H9 (cell line): ENCODE results near the gene EIF4E1B. TPM values are rescaled to one million over a fixed set of nuclear protein-coding genes. Genes with fewer than 3 reads are reported as not detected.

Source experiments
- DNase-seq: peaks from one replicate; pipeline ENCODE4 v3.0.0-alpha.2; 2017
- H2AFZ ChIP-seq: one replicate; pipeline ENCODE4 v1.6.1; 2013; ENCODE audit warnings: mild to moderate bottlenecking, low read length, control low read depth, moderate library complexity
- H2AK5ac ChIP-seq: 2 replicates; pipeline ENCODE4 v1.6.1; 2013; ENCODE audit warnings: low read length, control low read depth, mixed read lengths; ENCODE audit not compliant: insufficient read length
- H2BK120ac ChIP-seq: one replicate; pipeline ENCODE4 v1.6.1; 2013; ENCODE audit warnings: low read depth, mild to moderate bottlenecking, low read length, control low read depth, inconsistent platforms; ENCODE audit not compliant: poor library complexity, severe bottlenecking
- H2BK12ac ChIP-seq: 2 replicates; pipeline ENCODE4 v1.6.1; 2013; ENCODE audit warnings: low read length, control low read depth, mixed read lengths, low read depth; ENCODE audit not compliant: insufficient read length
- H2BK15ac ChIP-seq: 2 replicates; pipeline ENCODE4 v1.6.1; 2013; ENCODE audit warnings: low read depth, low read length, control low read depth
- H2BK20ac ChIP-seq: one replicate; pipeline ENCODE4 v1.6.1; 2013; ENCODE audit warnings: low read depth, mild to moderate bottlenecking, low read length, control low read depth, inconsistent platforms; ENCODE audit not compliant: poor library complexity, severe bottlenecking
- H2BK5ac ChIP-seq: 2 replicates; pipeline ENCODE4 v1.6.1; 2013; ENCODE audit warnings: low read length, control low read depth, mixed read lengths; ENCODE audit not compliant: insufficient read length
- H3K14ac ChIP-seq: 2 replicates; pipeline ENCODE4 v1.6.1; 2013; ENCODE audit warnings: low read length, control low read depth; ENCODE audit not compliant: insufficient read depth
- H3K18ac ChIP-seq: 2 replicates; pipeline ENCODE4 v1.6.1; 2013; ENCODE audit warnings: low read depth, mild to moderate bottlenecking, mixed read lengths, low read length, control low read depth; ENCODE audit not compliant: insufficient read length
- H3K23ac ChIP-seq: 2 replicates; pipeline ENCODE4 v1.6.1; 2013; ENCODE audit warnings: low read length, control low read depth, mixed read lengths, low read depth; ENCODE audit not compliant: insufficient read length
- H3K23me2 ChIP-seq: 2 replicates; pipeline ENCODE4 v1.6.1; 2013; ENCODE audit warnings: low read depth, mild to moderate bottlenecking, mixed read lengths, low read length, control low read depth; ENCODE audit not compliant: insufficient read length, poor library complexity, severe bottlenecking
- H3K27ac ChIP-seq: 2 replicates; pipeline ENCODE4 v1.5.1; 2013; ENCODE audit warnings: low read length, control low read depth, mixed read lengths, low read depth; ENCODE audit not compliant: insufficient read length
- H3K27me3 ChIP-seq: 2 replicates; pipeline ENCODE4 v1.6.1; 2013; ENCODE audit warnings: low read length, control low read depth, inconsistent platforms; ENCODE audit not compliant: insufficient read depth
- H3K4ac ChIP-seq: 2 replicates; pipeline ENCODE4 v1.6.1; 2013; ENCODE audit warnings: low read depth, mild to moderate bottlenecking, control low read depth, inconsistent platforms, low read length, moderate library complexity
- H3K4me1 ChIP-seq: 2 replicates; pipeline ENCODE4 v1.6.1; 2013; ENCODE audit warnings: low read length, control low read depth, inconsistent platforms; ENCODE audit not compliant: insufficient read depth
- H3K4me2 ChIP-seq: 2 replicates; pipeline ENCODE4 v1.6.1; 2013; ENCODE audit warnings: low read length, control low read depth, mixed read lengths; ENCODE audit not compliant: insufficient read length, insufficient read depth
- H3K56ac ChIP-seq: 2 replicates; pipeline ENCODE4 v1.6.1; 2013; ENCODE audit warnings: low read depth, mild to moderate bottlenecking, mixed read lengths, low read length, control low read depth; ENCODE audit not compliant: insufficient read length
- H3K79me1 ChIP-seq: 2 replicates; pipeline ENCODE4 v1.6.1; 2013; ENCODE audit warnings: low read depth, mild to moderate bottlenecking, moderate library complexity, low read length, control low read depth, inconsistent platforms; ENCODE audit not compliant: insufficient read depth, poor library complexity, severe bottlenecking
- H3K79me2 ChIP-seq: 2 replicates; pipeline ENCODE4 v1.6.1; 2013; ENCODE audit warnings: low read length, control low read depth, inconsistent platforms; ENCODE audit not compliant: insufficient read depth
- H3K9ac ChIP-seq: 2 replicates; pipeline ENCODE4 v1.6.1; 2013; ENCODE audit warnings: low read length, control low read depth, mixed read lengths; ENCODE audit not compliant: insufficient read length; ENCODE audit errors: extremely low read depth
- H3K9me3 ChIP-seq: one replicate; pipeline ENCODE4 v1.6.1; 2013; ENCODE audit warnings: low read depth, low read length, inconsistent platforms; ENCODE audit not compliant: control insufficient read depth
- H3T11ph ChIP-seq: one replicate; pipeline ENCODE4 v1.6.1; 2013; ENCODE audit warnings: mild to moderate bottlenecking, low read length, control low read depth, inconsistent platforms
- H4K20me1 ChIP-seq: one replicate; pipeline ENCODE4 v1.6.1; 2013; ENCODE audit not compliant: control insufficient read depth, insufficient read length, insufficient read depth
- H4K5ac ChIP-seq: 2 replicates; pipeline ENCODE4 v1.6.1; 2013; ENCODE audit warnings: low read depth, mild to moderate bottlenecking, mixed read lengths, low read length, control low read depth; ENCODE audit not compliant: insufficient read length
- H4K8ac ChIP-seq: replicated peaks from 2 replicates; pipeline ENCODE4 v1.6.1; 2013; ENCODE audit warnings: low read length, control low read depth, mixed read lengths, low read depth; ENCODE audit not compliant: insufficient read length
- H4K91ac ChIP-seq: 2 replicates; pipeline ENCODE4 v1.6.1; 2013; ENCODE audit warnings: low read depth, mild to moderate bottlenecking, moderate library complexity, mixed read lengths, low read length, control low read depth; ENCODE audit not compliant: insufficient read length
- H3K27ac Mint-ChIP-seq, 3 experiments: 2 replicates in 2 of 3; 3 replicates in 1 of 3; pipeline ENCODE4 v1.8.0; 2020 to 2021; ENCODE audit warnings: mixed read lengths in 3 of 3, mild to moderate bottlenecking in 1 of 3, moderate library complexity in 1 of 3
- H3K27me3 Mint-ChIP-seq: 2 replicates; pipeline ENCODE4 v1.8.0; 2021; ENCODE audit warnings: low read depth, mild to moderate bottlenecking, moderate library complexity, mixed read lengths
- H3K36me3 Mint-ChIP-seq, 3 experiments: 2 replicates in 2 of 3; 3 replicates in 1 of 3; pipeline ENCODE4 v1.8.0; 2020 to 2021; ENCODE audit warnings: low read depth in 3 of 3, mixed read lengths in 3 of 3; ENCODE audit not compliant: insufficient read depth in 1 of 3
- H3K4me1 Mint-ChIP-seq, 2 experiments: 2 replicates each; pipeline ENCODE4 v1.8.0; 2020; ENCODE audit warnings: mixed read lengths in 2 of 2
- H3K4me3 Mint-ChIP-seq, 2 experiments: 2 replicates in 1 of 2; 3 replicates in 1 of 2; pipeline ENCODE4 v1.8.0; 2020 to 2021; ENCODE audit warnings: mild to moderate bottlenecking in 2 of 2, mixed read lengths in 2 of 2, moderate library complexity in 1 of 2
- H3K9me3 Mint-ChIP-seq, 2 experiments: 2 replicates in 1 of 2; 3 replicates in 1 of 2; pipeline ENCODE4 v1.8.0; 2020; ENCODE audit warnings: mild to moderate bottlenecking in 2 of 2, mixed read lengths in 2 of 2, moderate library complexity in 1 of 2
- WGBS: extraction: QIAGEN DNeasy Blood & Tissue Kit; methylation state at CpG from one replicate; pipeline ENCODE4 v1.1.7; 2013; ENCODE audit warnings: missing lambda C conversion rate, low lambda C conversion rate, mixed read lengths; ENCODE audit not compliant: insufficient read length; ENCODE audit errors: extremely low coverage; 5-methylcytosine and 5-hydroxymethylcytosine counted together
- total RNA-seq: library from RNA; stranded (reverse); gene quantifications from 2 replicates; pipeline ENCODE4 v1.2.1, GENCODE V29; 2021
- TF ChIP-seq, protein P1 (sequence below): fragments of 200-600 bp; sonication (generic); conservative IDR thresholded peaks from 3 replicates; pipeline ENCODE4 v1.8.0; 2021; ENCODE audit warnings: antibody characterized with exemption, mild to moderate bottlenecking

EIF4E1B gene
- total RNA-seq, 1 experiment from 2014 or later = 1.3 TPM

DNA sequence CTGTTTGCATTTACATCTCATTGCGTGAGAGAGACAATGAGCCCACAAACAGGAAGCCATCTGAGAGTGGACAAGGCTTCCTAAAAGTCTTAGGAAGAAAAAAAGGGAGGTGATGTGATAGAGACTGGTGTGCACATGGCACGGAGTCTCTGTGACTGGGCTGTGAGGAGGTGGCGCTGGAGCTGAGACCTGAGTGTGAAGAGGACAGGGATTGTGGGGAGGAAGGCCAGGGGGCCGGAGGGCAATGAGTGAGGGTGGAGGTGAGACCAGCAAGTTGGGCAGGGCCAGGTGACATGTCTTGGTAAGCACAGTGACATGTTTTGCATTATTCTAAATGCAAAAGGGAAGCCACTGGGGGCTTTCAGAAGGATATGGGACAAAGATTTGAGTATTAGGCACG lies 61.9 kb downstream of the EIF4E1B start:
- H3K27me3 ChIP-seq = no peaks in the 10 kb centered on the region
- H3K4me1 ChIP-seq = peaks cover 6% of the 10 kb centered on the region; the same call in 1 of the 2 replicates
- H3K4me2 ChIP-seq = no peak overlapping the region
- no peak overlapping the region for H2AK5ac ChIP-seq
- no peak overlapping the region for H2BK120ac ChIP-seq
- no peak overlapping the region for H4K5ac ChIP-seq
- H3K79me2 ChIP-seq = no peaks in the 10 kb centered on the region
- H2BK15ac ChIP-seq = no peak overlapping the region
- no peaks in the 10 kb centered on the region for H3K23me2 ChIP-seq
- no peak overlapping the region for H3K14ac ChIP-seq
- peaks cover 15% of the 10 kb centered on the region for H3K27me3 Mint-ChIP-seq
- peak overlapping the region in 2 of 3 experiments; percentile 10 to 16; a peak in 2 of 7 replicates for H3K27ac Mint-ChIP-seq
- H3K4me1 Mint-ChIP-seq = peaks cover 58 to 66% of the 10 kb centered on the region in 2 experiments
- H3K36me3 Mint-ChIP-seq = no peaks in the 10 kb centered on the region
- no peak overlapping the region for H2BK12ac ChIP-seq
- H3K4ac ChIP-seq = no peak overlapping the region
- H2AFZ ChIP-seq = no peak overlapping the region
- no peaks in the 10 kb centered on the region for H4K20me1 ChIP-seq
- no peak overlapping the region for H2BK5ac ChIP-seq
- peak overlapping the region in 1 of 2 experiments; percentile 35; a peak in 1 of 5 replicates for H3K4me3 Mint-ChIP-seq
- no peak overlapping the region for H3K27ac ChIP-seq
- H3K23ac ChIP-seq = no peak overlapping the region
- no peak overlapping the region for H4K8ac ChIP-seq
- no CpG with 5 or more reads among the region's 5 CpGs for WGBS
- no peaks in the 10 kb centered on the region; a peak in 1 of 5 replicates for H3K9me3 Mint-ChIP-seq
- H3K18ac ChIP-seq = no peak overlapping the region
- no peak overlapping the region for H3K9ac ChIP-seq
- H4K91ac ChIP-seq = no peak overlapping the region
- no peak overlapping the region for H3K56ac ChIP-seq
- DNase-seq = no peak
- H3T11ph ChIP-seq = no peak overlapping the region
- TF ChIP-seq, protein P1, sequence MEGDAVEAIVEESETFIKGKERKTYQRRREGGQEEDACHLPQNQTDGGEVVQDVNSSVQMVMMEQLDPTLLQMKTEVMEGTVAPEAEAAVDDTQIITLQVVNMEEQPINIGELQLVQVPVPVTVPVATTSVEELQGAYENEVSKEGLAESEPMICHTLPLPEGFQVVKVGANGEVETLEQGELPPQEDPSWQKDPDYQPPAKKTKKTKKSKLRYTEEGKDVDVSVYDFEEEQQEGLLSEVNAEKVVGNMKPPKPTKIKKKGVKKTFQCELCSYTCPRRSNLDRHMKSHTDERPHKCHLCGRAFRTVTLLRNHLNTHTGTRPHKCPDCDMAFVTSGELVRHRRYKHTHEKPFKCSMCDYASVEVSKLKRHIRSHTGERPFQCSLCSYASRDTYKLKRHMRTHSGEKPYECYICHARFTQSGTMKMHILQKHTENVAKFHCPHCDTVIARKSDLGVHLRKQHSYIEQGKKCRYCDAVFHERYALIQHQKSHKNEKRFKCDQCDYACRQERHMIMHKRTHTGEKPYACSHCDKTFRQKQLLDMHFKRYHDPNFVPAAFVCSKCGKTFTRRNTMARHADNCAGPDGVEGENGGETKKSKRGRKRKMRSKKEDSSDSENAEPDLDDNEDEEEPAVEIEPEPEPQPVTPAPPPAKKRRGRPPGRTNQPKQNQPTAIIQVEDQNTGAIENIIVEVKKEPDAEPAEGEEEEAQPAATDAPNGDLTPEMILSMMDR = no peak
- H2BK20ac ChIP-seq = no peak overlapping the region
- no peaks in the 10 kb centered on the region for H3K9me3 ChIP-seq
- H3K79me1 ChIP-seq = no peaks in the 10 kb centered on the region
